GM12874 (cell line): ENCODE measurements around the gene BOD1.
A peak's percentile ranks its signal among the peaks of the same experiment; 100 is the strongest.

Experiments used
- TF ChIP-seq, protein P1 (sequence below): IDR thresholded peaks from 2 replicates; pipeline ENCODE4 v1.5.1; 2011; ENCODE audit warnings: low read depth, mild to moderate bottlenecking, control low read depth, low read length, moderate library complexity; ENCODE audit not compliant: insufficient read depth

BOD1 gene

DNA sequence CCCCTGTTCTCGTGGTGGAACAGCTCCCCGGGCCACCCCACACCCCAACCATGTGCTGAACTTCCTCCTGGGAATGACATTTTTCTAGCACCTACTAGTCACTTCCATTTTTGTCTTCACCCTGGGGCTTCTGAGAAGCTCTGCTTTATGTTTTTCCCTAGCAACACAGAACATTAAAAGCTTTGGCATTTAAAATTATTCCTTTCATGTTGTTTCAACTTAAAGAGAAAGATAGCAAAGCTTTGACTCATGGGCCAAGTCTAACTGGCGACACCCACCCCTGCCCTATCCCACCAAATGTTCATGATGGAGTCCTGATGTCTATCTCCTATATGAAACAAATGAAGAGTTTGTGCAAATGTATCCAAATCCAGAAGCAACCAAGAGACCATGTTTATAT is 22.4 kb downstream of the BOD1 start:
- TF ChIP-seq, protein P1, sequence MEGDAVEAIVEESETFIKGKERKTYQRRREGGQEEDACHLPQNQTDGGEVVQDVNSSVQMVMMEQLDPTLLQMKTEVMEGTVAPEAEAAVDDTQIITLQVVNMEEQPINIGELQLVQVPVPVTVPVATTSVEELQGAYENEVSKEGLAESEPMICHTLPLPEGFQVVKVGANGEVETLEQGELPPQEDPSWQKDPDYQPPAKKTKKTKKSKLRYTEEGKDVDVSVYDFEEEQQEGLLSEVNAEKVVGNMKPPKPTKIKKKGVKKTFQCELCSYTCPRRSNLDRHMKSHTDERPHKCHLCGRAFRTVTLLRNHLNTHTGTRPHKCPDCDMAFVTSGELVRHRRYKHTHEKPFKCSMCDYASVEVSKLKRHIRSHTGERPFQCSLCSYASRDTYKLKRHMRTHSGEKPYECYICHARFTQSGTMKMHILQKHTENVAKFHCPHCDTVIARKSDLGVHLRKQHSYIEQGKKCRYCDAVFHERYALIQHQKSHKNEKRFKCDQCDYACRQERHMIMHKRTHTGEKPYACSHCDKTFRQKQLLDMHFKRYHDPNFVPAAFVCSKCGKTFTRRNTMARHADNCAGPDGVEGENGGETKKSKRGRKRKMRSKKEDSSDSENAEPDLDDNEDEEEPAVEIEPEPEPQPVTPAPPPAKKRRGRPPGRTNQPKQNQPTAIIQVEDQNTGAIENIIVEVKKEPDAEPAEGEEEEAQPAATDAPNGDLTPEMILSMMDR: no peak

DNA sequence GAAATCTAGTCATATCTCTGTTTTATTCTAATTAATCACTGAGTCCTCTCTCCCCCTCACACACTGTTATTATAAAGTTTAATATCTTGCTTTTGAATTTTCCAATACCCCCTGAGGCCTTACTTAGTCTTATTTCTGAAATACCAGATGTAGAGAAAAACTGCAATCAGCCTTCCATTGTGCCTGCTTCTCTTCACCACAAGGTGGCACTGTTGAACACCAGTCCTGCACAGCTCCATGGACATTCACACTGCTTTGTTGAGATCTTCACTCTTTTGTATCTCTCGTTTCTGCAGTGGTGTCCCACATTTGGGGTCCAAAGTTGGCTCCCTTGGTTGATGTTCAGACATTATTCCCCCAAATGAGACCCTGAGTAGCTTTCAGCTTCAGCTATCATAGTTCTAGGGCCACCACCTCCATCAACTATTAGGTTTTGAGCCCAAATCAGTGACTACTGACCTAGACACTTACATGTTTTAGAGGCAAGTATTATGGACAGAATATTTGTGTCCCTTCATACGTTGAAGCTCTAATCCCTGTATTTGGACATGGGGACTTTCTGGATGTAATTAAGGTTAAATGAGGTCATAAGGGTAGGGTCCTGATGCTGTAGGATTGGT is 24.3 kb downstream of the BOD1 start:
- TF ChIP-seq, protein P1: peak; percentile 66

DNA sequence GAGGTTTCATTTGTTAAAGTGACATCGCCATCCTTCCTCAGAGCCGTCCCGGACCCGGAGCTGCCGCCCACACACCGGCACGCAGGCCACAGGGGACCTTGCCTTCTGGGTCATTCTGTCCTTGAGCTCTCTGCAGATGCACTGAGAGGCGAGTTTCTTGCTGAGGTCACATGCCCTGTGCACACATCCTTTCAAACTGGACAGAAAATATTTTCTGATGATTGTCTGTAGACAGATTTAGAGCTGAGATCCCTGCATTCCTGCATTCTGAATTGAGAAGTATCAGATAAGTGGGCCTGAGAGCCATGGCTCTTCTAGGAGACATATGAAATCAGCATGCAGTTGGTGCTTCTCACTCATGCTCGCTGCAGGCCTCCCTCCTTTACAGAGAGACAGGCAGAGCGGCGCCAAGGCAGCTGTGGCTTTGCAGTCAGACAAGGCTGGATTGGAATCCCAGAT is 25.4 kb downstream of the BOD1 start:
- TF ChIP-seq, protein P1: no peak

DNA sequence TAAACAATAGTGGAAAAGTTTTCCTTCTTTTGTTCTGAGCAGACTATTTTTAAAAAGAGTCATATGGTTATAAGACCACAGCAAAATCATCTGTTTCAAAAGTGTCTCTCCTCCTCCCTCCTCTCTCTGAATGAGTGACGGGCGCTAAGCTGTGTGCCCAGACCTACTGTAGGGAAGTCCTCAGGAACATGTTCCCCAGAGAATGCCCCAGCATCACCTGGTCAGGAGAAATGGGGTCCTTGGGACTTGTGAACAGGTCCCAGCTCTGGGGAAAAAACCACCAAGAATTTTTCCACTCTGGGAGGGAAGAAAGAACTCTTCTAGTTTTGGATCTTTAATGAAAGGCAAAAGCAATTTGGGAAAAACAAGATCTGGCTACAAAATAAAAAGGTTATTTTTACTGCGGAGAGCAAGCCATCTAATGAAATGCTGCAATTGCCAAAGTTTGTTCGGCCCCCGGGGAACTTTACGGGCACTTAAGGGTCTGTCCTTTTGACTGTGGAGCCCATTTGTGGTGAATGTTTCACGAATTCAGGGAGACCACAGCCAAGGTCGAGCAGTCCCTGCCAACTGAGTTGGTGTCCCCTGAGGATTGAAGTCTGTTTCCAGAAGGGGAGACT is 25.9 kb downstream of the BOD1 start:
- TF ChIP-seq, protein P1: no peak

DNA sequence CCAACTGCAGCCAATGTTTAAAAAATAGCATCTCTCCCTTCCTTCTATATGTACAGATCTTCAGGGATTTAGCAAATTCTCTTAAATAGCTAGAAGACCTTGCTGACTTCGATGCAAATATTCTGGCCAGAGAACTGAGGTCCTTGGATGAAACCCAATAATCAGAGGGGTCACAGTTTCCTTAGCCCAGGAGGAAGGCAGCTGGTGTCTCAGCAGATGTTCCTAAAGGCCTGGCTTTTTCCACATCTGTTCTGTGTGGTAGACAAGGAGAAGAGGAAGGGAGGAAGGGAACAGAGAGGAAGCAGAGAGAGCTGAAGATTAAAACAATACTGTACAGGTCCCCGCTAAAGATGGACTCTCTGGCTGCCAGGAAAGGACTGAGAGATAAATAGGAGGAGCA is 33.1 kb downstream of the BOD1 start:
- TF ChIP-seq, protein P1: no peak

DNA sequence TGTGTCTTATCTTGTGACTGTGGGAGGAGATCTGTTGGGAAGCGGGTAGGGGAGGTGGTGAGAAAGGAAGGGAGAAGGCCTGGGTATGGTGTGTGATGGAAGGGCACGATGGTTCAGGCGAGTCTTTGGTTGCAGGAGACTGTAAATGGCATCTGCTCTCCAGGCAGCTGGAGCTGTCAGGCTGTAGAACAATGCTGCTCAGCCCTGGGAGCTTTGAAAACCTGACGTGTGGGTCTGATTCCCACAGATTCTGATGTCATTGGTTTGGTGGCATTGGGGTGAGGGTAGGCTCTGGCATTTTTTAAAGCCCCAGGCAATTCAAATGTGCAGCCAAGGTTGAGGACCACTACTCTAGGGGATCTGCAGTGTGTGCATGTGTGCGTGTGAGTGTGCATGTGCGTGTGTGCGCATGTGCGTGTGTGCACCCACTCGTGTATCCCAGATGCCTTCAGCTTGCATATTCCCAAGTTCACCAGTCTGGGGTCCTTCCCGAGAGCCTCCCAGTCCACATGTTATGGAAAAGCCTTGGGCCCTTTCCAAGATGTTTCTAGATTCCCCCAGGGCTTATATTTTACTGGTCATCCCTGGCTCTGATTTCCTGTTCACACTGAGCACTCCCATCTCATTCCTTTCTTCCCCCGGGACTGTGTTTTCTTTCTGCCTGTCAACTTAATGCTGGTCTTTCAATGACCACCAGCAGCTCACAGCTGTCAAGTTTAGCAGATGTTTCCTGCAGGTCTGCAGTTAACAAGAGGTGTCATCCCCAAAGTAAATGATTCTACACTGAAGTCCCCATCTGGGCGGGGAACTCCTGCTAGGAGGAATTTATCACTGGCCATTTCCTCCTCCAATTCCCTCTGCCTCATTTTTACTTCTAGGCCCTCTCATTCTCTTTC is 34.0 kb downstream of the BOD1 start:
- TF ChIP-seq, protein P1: no peak
